H54 (cell line): Measurements from ENCODE around the gene IL9.

ENCODE experiments used
- DNase-seq: peaks from one replicate; pipeline ENCODE4 v3.0.0; 2011; ENCODE audit warnings: low spot score, mixed read lengths; ENCODE audit not compliant: insufficient read length
- FAIRE-seq: peaks from 3 replicates; lab custom pipeline; 2011; peaks lifted over from hg19 to GRCh38; lab: Jason Lieb, UNC
- POLR2A ChIP-seq: IDR thresholded peaks from 2 replicates; pipeline ENCODE4 v1.6.1; 2011; ENCODE audit warnings: low read depth, mild to moderate bottlenecking, low read length

The IL9 gene

DNA sequence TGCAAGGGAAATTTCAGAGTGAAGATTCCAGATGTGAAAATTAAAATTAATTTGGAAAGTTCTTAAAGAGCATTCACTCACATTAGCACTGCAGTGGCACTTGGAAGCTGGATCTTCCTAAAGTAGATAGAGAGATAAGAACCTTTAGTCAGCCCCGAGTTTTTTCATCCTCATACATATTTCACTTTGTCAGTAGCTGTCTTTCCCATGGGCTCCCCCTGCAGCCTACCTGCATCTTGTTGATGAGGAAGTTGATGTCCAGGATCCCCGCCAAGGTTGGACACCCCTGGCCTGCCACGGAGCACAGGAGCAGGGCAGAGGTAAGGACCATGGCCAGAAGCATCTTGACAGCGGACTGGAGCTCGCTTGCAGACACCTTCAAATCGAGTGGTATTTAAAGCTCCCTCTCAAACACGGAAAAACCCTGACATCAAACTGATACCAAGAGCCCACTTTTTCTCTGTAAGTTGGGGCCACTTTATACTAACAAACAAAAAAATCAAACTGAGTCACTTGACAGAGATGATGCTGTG is at the start of gene IL9:
Gene IL9, minus strand, starts transcription at position 368 of the 533 bp plus-strand sequence. Its CDS starts 25 bp downstream, at position 343.
- FAIRE-seq (no peak), DNase-seq (no peak)
- no peak for TF ChIP-seq POLR2A

DNA sequence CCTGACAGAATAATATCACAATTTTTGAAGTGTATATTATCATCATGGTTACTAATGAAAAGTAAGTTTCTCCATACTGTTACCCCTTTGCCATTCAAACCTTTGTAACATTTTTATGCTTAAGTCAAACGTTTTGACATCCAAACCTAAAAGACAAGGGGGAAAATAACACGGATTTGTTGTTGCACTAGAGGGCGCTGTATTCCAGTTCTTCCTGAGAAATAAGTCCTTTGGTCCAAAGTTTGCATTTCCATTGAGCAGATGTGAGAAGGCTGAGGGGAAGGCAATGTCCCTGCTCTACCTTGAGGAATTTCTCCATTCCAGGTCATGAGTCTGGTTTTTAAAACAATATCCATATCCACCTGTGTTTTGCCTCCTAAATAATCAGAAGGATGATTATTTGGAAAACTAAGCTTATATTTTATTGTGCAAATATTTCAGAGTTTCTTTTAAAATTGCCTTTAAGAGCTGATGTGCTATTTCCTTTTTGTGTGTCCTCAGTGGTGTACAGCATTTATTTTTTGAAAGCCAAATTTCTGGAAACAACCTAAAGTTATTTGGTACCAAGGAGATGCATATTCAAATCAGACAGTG is 49.4 kb upstream of the IL9 start:
- FAIRE-seq (peak; percentile 98), DNase-seq (no peak)
- TF ChIP-seq POLR2A = no peak

GRCh38 chr5:135944564-135944963 is 48.9 kb upstream of the IL9 start:
- TF ChIP-seq POLR2A = no peak
- DNase-seq = no peak
- FAIRE-seq = peak; percentile 6

DNA sequence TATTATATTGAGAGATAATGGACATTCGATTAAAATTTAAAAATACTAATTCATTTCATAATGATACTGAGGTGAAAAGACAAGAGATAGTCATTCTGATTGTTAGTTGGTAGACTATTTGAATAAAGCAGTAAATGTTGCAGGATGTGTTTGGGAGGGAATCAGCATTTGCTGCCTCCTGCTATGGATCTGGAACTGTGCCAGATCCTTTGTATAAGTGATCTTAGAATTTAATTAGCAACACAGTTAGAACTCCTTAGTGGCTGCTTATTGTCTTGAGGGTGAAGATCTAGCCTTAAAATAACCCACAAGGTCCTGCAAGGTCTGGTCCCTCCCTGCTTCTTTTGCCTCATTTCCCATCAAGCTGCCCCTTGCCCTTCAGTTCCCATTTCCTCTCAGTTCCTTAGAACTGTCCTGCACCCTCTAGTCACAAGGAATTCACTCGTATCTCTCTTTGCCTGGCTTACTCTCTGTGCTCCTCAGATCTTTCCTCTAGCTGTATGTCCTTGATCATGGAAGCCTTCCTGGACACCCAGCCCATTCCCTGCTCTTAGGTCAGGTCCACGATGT is 46.6 kb upstream of the IL9 start:
- no peak for TF ChIP-seq POLR2A
- FAIRE-seq = no peak

DNA sequence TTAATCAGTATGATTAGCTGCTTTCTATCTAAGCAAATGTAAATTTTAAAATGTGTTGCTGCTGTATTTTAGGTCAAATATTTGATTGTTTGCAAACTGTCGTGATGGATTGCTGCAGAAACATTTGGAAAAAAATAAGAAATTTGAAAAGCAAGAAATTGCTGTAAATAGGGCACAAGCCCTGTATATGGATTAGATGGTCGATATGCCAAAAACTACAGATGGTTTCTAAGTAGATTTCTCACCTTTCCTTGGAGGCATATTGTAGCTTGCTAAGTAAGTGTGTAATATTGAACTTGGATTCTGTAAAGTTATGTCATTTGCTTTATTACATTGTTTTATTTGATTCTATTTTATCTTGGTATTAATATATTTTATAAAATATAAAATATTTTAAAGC is 46.1 kb upstream of the IL9 start:
- TF ChIP-seq POLR2A = no peak
- FAIRE-seq (no peak), DNase-seq (no peak)

More for the DNA sequence above, 46.6 kb upstream of the IL9 start:
- DNase-seq = no peak

- FAIRE-seq = no peak
- TF ChIP-seq POLR2A = no peak
- DNase-seq = no peak
Measured at GRCh38 chr5:135937245-135937911, 41.7 kb upstream of the IL9 start.

- no peak for DNase-seq
Measured at GRCh38 chr5:135934939-135935338, 39.3 kb upstream of the IL9 start.

GRCh38 chr5:135930949-135931295 is 35.3 kb upstream of the IL9 start:
- no peak for TF ChIP-seq POLR2A
- no peak for DNase-seq
- FAIRE-seq = no peak

More at GRCh38 chr5:135934939-135935338, 39.3 kb upstream of the IL9 start:
- peak; percentile 65 for FAIRE-seq
- no peak for TF ChIP-seq POLR2A

DNA sequence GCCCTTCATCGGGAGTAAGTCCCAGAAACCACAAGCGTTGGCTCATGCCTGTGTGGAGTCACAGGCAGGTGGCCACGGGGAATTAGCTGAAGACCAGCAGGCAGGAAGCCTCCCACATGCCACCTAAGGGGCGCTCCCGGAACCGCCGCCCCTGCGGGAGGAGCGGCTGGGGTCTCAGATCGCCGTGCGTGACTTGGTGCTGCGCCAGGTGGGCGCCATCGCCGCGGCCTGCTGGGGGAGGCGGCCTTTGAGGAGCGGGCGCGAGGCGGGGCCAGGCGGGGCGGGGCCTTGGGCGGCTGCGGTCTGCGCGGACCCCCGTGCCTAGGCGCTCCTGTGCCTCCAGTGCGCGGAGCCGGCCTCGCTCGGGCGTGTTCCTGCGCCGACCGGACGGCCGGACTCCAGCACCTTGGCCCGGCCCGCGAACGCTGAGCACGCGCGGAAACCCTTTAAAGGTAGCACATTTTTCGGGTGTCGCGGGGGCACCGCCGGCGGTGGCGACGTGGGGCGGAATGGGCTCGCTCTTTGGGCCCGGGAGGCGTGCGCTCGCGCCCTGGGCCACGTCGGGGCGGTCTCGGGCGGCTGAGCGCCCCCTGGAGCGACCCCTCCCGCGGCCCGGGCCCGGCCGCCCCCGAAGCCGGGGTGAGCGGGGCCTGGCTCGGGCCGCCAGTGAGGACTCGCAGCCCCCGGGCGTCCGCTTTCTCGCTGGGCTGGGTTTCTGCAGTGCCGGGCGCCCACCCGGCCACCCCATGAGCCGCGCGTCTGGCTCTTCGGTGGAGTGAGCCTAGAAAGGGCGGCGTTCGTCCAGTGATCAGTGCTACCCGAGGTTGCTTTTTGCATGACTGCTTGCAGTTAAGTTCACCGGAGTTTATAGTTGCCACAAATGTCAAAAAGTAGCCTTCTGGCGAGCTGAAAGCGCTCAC is 34.6 kb upstream of the IL9 start:
- TF ChIP-seq POLR2A = no peak
- FAIRE-seq (no peak), DNase-seq (no peak)

GRCh38 chr5:135921388-135921787 is 25.7 kb upstream of the IL9 start:
- TF ChIP-seq POLR2A = no peak
- FAIRE-seq (peak; percentile 89), DNase-seq (no peak)

- TF ChIP-seq POLR2A = no peak
- no peak for DNase-seq
- FAIRE-seq = no peak
Measured at GRCh38 chr5:135920199-135920598, 24.6 kb upstream of the IL9 start.

- FAIRE-seq = no peak
- no peak for DNase-seq
- no peak for TF ChIP-seq POLR2A
Measured at GRCh38 chr5:135916638-135917263, 21.1 kb upstream of the IL9 start.

- FAIRE-seq = no peak
- no peak for TF ChIP-seq POLR2A
- DNase-seq = no peak
Measured at GRCh38 chr5:135915466-135916001, 19.9 kb upstream of the IL9 start.
